Suprapubic skin (tissue), 3 donors: ENCODE measurements around the gene CLPX.

Source experiments
- CTCF ChIP-seq, 2 donors: fragments of 200-600 bp in 1 of 2; fragments of 450-650 bp in 1 of 2; sonication (generic) in 1 of 2; IDR thresholded peaks; one replicate each; pipeline ENCODE4 v1.5.1; 2016 to 2019; ENCODE audit warnings: antibody characterized with exemption in 2 of 2, mild to moderate bottlenecking in 1 of 2, moderate library complexity in 1 of 2
- EP300 ChIP-seq: sonication (generic); formaldehyde crosslinking; IDR thresholded peaks from one replicate; pipeline ENCODE4 v1.6.1; 2017; ENCODE audit warnings: antibody characterized with exemption
- POLR2A ChIP-seq, 2 donors: fragments of 450-650 bp; IDR thresholded peaks; one replicate each; pipeline ENCODE4 v1.6.1; 2017; ENCODE audit warnings: antibody characterized with exemption in 2 of 2, mild to moderate bottlenecking in 2 of 2, moderate library complexity in 2 of 2

- TF ChIP-seq POLR2A (IDR thresholded peaks at IDR 0.05) (no peak), CTCF (IDR thresholded peaks at IDR 0.05) (no peak), EP300 (no peak)
Measured at GRCh38 chr15:65215496-65215895, 30.4 kb upstream of the CLPX start.
